ENCODE results near the gene ZWINT. TPM values are rescaled to one million over a fixed set of nuclear protein-coding genes. Genes with fewer than 3 reads are reported as not detected.

ZWINT gene
- total RNA-seq, 2 donors from 2014 or later = 1.3 to 1.8 TPM

DNA sequence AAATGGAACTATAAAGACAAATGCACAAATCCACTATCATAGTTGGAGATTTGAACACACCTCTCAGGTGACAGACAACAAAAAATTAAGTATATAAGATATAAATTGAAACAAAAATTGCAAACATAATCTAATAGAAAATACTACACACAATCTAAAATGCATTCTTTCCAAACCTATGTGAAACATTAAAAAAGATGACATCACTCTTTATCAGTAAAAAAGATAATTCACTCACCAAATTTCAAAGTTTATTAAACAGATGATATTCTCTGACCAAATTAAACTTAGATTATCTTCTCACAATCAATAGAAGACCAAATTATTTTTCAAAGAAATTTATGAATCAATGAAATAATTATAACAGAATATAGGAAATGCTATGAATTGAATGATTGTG is 4.0 kb downstream of the ZWINT start:
- DNase-seq (ENCODE audit: low spot score) = no peak
- Histone ChIP-seq H3K4me1 (peaks cover 0 to 11% of the 10 kb centered on the region in 2 donors), H3K36me3 (no peaks in the 10 kb centered on the region), H3K27ac (no peak overlapping the region), H3K27me3 (no peaks in the 10 kb centered on the region), H3K4me3 (no peak overlapping the region), H3K9me3 (no peaks in the 10 kb centered on the region)
- TF ChIP-seq, protein P1, sequence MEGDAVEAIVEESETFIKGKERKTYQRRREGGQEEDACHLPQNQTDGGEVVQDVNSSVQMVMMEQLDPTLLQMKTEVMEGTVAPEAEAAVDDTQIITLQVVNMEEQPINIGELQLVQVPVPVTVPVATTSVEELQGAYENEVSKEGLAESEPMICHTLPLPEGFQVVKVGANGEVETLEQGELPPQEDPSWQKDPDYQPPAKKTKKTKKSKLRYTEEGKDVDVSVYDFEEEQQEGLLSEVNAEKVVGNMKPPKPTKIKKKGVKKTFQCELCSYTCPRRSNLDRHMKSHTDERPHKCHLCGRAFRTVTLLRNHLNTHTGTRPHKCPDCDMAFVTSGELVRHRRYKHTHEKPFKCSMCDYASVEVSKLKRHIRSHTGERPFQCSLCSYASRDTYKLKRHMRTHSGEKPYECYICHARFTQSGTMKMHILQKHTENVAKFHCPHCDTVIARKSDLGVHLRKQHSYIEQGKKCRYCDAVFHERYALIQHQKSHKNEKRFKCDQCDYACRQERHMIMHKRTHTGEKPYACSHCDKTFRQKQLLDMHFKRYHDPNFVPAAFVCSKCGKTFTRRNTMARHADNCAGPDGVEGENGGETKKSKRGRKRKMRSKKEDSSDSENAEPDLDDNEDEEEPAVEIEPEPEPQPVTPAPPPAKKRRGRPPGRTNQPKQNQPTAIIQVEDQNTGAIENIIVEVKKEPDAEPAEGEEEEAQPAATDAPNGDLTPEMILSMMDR (IDR thresholded peaks at IDR 0.05) = no peak

DNA sequence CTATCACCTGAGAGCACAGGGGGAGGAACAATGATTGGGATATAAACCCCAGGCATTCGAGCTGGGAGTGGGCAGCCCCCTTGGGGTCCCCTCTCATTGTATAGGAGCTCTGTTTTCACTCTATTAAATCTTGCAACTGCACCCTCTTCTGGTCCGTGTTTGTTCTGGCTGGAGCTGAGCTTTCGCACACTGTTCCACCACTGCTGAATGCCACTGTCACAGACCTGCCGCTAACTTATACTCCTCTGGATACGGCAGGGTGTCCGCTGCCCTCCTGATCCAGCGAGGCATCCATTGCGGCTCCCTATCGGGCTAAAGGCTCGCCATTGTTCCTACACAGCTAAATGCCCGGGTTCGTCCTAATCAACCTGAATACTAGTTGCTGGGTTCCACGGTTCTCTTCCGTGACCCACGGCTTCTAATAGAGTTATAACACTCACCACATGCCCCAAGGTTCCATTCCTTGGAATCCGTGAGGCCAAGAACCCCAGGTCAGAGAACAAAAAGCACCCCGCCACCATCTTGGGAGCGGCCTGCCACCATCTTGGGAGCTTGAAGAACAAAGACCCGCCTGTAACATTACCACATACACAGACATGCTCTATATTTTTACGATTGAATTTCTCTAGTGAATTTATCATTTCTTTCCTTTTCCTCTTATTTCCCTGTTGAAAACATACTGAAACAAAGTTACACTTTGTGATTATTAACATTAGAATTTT is 9.0 kb downstream of the ZWINT start:
- no peaks in the 10 kb centered on the region for H3K4me1 ChIP-seq
- TF ChIP-seq, protein P1 (IDR thresholded peaks at IDR 0.05) = no peak
- no peaks in the 10 kb centered on the region for H3K27me3 ChIP-seq
- no peak for DNase-seq (ENCODE audit: low spot score)
- no peaks in the 10 kb centered on the region for H3K36me3 ChIP-seq
- no peaks in the 10 kb centered on the region for H3K9me3 ChIP-seq
- H3K27ac ChIP-seq = no peak overlapping the region
- H3K4me3 ChIP-seq = no peak overlapping the region

DNA sequence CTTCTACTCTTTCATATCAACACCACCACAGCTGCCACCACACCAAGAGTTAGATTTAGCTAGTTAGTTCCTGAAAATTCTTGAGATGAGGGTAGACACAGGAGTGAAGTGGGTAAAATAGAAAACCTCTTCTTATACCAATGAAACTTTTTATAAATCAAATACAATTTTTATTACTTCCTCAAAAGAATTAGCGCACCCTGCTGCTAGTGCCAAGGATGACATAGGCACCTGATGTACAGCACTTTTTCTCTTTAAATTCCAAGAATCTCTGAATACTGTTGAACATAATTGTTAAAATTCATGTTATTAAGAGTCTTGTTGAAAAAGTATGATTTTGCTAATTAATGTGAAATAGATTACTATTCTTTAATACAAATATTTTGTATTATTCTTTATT is 11.4 kb downstream of the ZWINT start:
- H3K4me1 ChIP-seq = no peaks in the 10 kb centered on the region
- no peaks in the 10 kb centered on the region for H3K9me3 ChIP-seq
- no peak for DNase-seq (ENCODE audit: low spot score)
- TF ChIP-seq, protein P1 (IDR thresholded peaks at IDR 0.05) = no peak
- H3K36me3 ChIP-seq = no peaks in the 10 kb centered on the region
- H3K4me3 ChIP-seq = no peak overlapping the region
- no peak overlapping the region for H3K27ac ChIP-seq
- H3K27me3 ChIP-seq = no peaks in the 10 kb centered on the region

DNA sequence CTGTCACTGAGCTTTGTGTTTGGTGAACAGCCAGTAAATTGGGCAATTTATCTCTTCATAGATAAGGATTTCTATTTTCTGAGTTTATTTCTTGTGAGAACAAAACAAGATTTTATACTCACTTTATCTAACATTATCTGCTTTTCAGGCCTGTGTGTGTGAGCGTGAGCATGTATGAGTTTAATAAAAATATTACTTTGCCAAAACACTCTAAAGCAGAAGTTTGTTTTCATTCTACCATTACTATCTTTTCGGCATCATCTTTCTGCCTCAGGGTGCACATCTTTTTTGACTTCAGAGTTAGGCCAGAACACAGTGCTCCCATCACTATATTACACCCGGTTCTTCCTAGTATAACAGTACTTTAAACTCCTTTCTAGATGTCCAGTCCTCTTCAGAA is 13.0 kb downstream of the ZWINT start:
- H3K36me3 ChIP-seq = no peaks in the 10 kb centered on the region
- H3K4me1 ChIP-seq = no peaks in the 10 kb centered on the region
- no peak for DNase-seq (ENCODE audit: low spot score)
- H3K9me3 ChIP-seq = peaks cover 0 to 4% of the 10 kb centered on the region in 2 donors
- no peak overlapping the region for H3K4me3 ChIP-seq
- no peak overlapping the region for H3K27ac ChIP-seq
- no peaks in the 10 kb centered on the region for H3K27me3 ChIP-seq
- TF ChIP-seq, protein P1 (IDR thresholded peaks at IDR 0.05) = no peak

DNA sequence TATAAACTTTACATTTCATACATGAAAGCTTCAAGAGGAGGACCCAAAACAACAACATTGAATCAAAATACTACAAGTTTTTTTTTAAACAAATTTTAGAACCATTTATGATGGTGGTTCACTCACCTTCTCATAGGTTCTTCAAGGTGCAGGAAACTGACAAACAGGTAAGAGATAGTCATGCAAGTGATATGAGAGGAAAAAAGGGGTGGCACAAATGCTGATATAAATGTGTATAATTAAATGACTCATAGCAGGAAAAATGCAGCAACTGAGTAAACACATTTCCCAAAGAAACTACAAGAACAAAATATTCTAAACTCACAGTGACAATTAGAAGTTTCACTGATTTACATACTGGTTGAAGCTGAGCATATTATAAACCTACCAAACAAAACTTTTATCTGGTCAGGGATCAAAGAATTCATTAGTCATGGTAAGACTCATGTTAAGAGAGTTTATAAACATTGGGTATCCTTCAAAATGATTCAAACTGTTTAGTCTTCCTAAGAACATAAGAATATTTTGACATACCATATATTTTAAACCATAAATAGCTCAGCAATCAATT is 14.1 kb downstream of the ZWINT start:
- Histone ChIP-seq H3K4me1 (no peaks in the 10 kb centered on the region), H3K4me3 (no peak overlapping the region), H3K36me3 (no peaks in the 10 kb centered on the region), H3K27me3 (no peaks in the 10 kb centered on the region), H3K9me3 (peaks cover 0 to 7% of the 10 kb centered on the region in 2 donors), H3K27ac (no peak overlapping the region)
- TF ChIP-seq, protein P1 (IDR thresholded peaks at IDR 0.05) = no peak
- no peak for DNase-seq (ENCODE audit: low spot score)

Data from right atrium auricular region (tissue), 2 donors.